Urinary bladder (tissue), 4 donors: Measurements from ENCODE around the gene DOCK6. TPM values are rescaled to one million over a fixed set of nuclear protein-coding genes. Genes with fewer than 3 reads are reported as not detected.
A peak's percentile ranks its signal among the peaks of the same experiment; 100 is the strongest.

Experiments
- DNase-seq: peaks from one replicate; pipeline ENCODE4 v3.0.0-alpha.2; 2015; ENCODE audit errors: extremely low spot score
- H3K27ac ChIP-seq: one replicate; pipeline ENCODE4 v1.5.1; 2013; ENCODE audit warnings: low read depth, mild to moderate bottlenecking, moderate library complexity
- H3K36me3 ChIP-seq: one replicate; pipeline ENCODE4 v1.6.1; 2013; ENCODE audit warnings: mild to moderate bottlenecking, moderate library complexity; ENCODE audit not compliant: insufficient read depth
- H3K4me1 ChIP-seq: one replicate; pipeline ENCODE4 v1.6.1; 2013; ENCODE audit warnings: mild to moderate bottlenecking, moderate library complexity; ENCODE audit not compliant: insufficient read depth
- H3K4me3 ChIP-seq: one replicate; pipeline ENCODE4 v1.5.1; 2013; ENCODE audit warnings: low read depth, low read length
- WGBS: extraction: QIAGEN DNeasy Blood & Tissue Kit; methylation state at CpG from one replicate; pipeline ENCODE4 v1.1.7; 2013; 5-methylcytosine and 5-hydroxymethylcytosine counted together
- polyA plus RNA-seq: library from polyadenylated mRNA; stranded (reverse); fragments of 200-250 nt; gene quantifications from one replicate; pipeline ENCODE4 v1.2.3, GENCODE V29; 2013
- total RNA-seq: library from RNA; depleted of rRNA; stranded (reverse); fragments of >200 nt; gene quantifications from one replicate; pipeline ENCODE4 v1.2.3, GENCODE V29; 2014
- donor health status: healthy with polysubstance abuse.
- donor health status: healthy.

Gene DOCK6
- total and polyA plus RNA-seq, 2 donors: 20.7 to 30.6 TPM

DNA sequence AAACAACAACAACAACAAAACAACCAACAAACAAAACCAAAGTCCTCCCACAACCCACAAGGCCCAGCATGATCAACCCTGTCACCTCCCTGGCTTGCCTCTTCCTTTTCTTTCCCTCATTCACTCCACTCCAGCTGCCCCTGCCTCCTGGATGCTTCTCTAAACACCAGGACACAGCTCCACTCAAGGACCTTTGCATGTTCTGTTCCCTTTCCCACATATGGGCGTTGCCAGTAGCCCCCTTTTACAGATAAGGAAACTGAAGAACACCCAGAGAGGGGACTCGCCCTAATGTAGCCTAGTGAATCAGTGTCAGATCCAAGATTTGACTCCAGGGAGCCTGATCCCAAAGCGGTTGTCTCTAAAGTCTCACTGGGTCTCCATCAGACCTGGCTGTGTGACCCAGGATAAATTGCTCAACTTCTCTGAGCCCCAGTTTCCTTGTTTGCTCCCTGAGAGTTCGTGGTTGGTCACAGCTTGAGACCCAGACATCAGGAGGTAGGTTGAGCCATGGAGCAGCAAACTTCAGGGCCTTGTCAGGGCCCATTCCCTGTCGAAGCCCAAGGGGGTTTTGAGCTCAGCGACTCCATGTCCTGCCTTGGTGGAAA is 3.0 kb upstream of the DOCK6 start:
- no peak overlapping the region for H3K4me3 ChIP-seq
- peaks cover 2% of the 10 kb centered on the region for H3K4me1 ChIP-seq
- no peak for DNase-seq
- peak overlapping the region; percentile 80 for H3K27ac ChIP-seq
- no peaks in the 10 kb centered on the region for H3K36me3 ChIP-seq
- WGBS: 86% methylated on average over 6 of the region's 6 CpGs

DNA sequence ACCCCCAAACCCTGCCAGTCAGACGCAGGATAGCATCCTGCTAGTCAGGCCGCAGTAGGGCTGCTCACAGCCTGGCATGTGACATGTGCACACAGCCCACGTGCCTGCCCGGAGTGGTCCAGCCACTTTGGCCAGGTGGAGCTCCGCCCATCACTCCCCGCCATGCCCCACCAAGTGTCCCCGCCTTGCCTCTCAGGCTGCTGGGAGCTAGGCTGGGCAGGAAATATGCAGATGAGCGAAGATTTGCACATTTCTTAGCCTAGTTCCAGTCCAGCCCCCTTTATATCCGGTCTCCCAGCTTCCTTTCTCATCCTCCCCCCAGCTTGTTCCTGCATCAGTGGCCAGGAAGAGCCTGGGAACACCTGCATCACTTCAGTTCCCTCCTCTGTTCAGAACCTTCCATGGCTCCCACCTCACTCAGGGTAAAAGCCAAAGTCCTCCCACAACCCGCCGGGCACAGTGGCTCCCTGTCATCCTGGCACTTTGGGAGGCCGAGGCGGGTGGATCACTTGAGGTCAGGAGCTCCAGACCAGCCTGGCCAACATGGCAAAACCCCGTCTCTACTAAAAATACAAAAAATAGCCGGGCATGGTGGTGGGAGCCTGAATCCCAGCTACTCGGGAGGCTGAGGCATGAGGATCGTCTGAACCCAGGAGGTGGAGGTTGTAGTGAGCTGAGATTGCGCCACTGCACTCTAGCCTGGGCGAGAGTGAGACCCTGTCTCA is 2.3 kb upstream of the DOCK6 start:
- peaks cover 2% of the 10 kb centered on the region for H3K4me1 ChIP-seq
- H3K4me3 ChIP-seq: no peak overlapping the region
- DNase-seq: no peak
- H3K36me3 ChIP-seq: no peaks in the 10 kb centered on the region
- WGBS: 73% methylated on average over 19 of the region's 19 CpGs
- no peak overlapping the region for H3K27ac ChIP-seq

DNA sequence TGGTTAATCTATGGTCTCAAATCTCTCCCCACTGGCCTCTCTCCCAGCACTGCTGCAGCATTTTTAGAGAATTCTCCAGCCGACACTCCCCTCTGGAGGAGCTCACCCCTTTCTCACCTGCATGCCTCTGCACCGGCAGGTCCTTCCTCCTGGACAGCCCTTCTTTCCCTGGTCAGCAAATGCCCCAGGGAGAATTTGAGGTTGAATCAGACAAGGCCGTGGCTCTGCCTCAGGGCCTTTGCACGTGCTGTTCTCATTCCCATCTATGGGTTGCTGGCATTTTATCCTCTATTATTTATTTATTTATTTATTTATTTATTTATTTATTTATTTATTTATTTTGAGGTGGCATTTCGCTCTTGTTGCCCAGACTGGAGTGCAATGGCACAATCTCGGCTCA is 1.4 kb upstream of the DOCK6 start:
- Histone ChIP-seq H3K4me1 (peaks cover 2% of the 10 kb centered on the region), H3K27ac (no peak overlapping the region), H3K36me3 (no peaks in the 10 kb centered on the region)

DNA sequence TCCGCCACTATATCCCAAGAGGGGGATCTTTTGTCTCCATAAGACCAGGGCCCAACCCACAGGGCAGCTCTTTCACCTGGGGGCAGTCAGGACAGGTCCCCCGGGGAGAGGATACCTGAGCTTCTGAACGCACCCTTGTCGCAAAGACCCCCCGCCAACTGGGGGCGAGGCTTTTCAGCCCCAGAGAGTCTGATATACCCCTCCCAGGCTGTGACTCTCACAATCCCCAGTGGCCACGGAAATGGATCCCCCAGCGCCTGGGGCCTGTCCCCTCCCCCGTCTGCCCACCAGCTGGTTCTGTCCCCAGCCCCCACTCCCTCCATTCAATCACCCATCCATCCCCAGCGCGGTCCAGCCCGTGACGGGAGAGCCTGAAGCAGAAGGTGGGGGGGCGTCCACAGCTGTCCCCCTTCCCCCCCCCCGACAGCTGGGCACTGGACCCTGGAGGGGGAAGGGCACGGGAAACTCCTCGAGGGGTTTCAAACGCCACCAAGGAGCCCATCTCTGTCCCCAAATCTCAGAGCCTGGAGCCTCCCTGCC is 823 bp downstream of the DOCK6 start:
- peak overlapping the region; percentile 51 for H3K27ac ChIP-seq
- no peaks in the 10 kb centered on the region for H3K36me3 ChIP-seq
- no peak for DNase-seq
- peaks cover 2% of the 10 kb centered on the region for H3K4me1 ChIP-seq
- peak overlapping the region; percentile 92 for H3K4me3 ChIP-seq
- 21% methylated on average over 18 of the region's 18 CpGs for WGBS

More for the DNA sequence above, 1.4 kb upstream of the DOCK6 start:
- no peak for DNase-seq
- WGBS: 98% methylated on average over 6 of the region's 6 CpGs
- H3K4me3 ChIP-seq: no peak overlapping the region

DNA sequence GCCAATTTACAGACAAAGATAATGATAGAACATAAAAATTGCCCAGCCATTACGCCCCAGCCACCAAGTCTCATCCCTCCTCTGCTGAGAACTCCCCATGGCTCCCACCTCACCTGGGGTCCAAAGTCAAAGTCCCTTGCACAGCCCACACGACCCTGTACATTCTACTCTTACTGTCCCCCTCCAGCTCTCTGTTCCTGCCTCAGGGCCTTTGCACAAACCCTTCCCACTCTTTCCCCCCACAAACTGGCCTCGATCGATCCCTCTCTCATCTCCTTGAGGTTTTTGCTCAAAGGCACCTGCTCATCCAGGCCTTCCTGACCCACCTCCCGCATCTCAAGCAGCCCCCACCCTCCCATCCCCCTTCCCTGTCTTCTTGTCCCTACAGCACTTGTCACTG is 1.3 kb downstream of the DOCK6 start:
- WGBS: 85% methylated on average over 5 of the region's 5 CpGs
- no peak overlapping the region for H3K27ac ChIP-seq
- H3K36me3 ChIP-seq: no peaks in the 10 kb centered on the region
- DNase-seq: no peak
- no peak overlapping the region for H3K4me3 ChIP-seq
- peaks cover 2% of the 10 kb centered on the region for H3K4me1 ChIP-seq

DNA sequence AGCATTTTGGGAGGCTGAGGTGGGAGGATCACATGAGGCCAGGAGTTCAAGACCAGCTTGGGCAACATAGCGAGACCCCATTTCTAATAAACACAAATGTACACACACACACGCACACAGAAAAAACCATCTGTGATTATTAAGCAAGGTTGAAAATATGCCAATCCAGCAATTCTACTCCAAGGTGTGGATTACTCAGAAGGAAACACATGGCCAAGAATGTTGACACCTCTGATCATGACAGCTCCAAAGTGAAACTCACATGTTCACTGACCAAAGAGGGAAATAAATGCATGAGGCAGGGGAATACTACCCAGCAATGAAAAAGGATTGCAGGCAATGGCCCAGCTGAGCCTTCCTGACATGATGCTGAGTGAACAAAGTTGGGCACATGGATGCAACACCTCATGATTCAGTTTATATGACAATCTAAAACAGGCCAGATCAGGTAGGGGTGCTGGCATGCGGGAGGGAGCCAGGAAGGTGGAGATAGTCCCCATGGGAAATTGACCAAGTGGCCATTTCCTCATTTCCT is 4.4 kb downstream of the DOCK6 start:
- WGBS: 94% methylated on average over 3 of the region's 3 CpGs
- DNase-seq: no peak
- peaks cover 2% of the 10 kb centered on the region for H3K4me1 ChIP-seq
- no peaks in the 10 kb centered on the region for H3K36me3 ChIP-seq
- no peak overlapping the region for H3K27ac ChIP-seq
- H3K4me3 ChIP-seq: no peak overlapping the region

DNA sequence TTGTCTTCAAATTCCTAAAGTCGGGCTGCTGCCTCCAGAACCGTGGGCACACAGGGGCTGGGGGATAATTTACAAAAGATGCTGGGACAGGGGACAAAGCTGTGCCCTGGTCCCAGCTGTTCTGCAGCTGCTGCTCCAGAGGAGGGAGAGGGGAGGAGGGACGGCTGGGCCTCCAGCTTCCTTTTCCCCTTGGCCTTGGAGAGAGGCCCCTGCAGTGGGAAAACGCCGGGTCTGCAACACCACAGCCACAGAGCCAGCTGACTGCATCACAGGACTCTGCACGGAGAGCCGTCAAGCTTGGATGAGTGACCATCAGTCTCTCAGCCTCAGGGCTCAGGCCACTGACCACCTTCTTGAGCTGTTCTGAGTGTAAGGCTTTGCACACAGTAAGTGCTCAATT is 6.1 kb downstream of the DOCK6 start:
- H3K4me1 ChIP-seq: no peaks in the 10 kb centered on the region
- WGBS: 28% methylated on average over 7 of the region's 7 CpGs
- H3K4me3 ChIP-seq: no peak overlapping the region
- no peak for DNase-seq
- no peak overlapping the region for H3K27ac ChIP-seq
- no peaks in the 10 kb centered on the region for H3K36me3 ChIP-seq

DNA sequence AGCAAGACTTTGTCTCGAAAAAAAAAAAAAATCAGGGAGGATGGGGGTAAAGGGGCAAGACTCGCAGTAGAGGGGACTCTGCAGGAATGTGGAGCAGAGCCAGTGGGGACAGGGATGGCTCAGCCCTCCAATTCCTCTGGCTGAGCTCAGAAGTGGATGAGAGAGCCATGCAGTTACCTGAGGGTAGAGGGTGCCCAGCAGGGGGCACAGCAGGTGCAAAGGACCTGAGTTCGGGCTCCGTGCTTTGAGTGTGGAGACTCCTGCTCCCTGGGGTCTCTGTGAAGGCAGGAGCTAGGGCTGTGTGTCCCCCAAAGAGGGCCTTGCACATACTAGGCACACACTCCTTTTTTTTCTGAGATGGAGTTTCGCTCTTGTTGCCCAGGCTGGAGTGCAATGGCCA is 7.7 kb downstream of the DOCK6 start:
- Histone ChIP-seq H3K4me1 (no peaks in the 10 kb centered on the region), H3K36me3 (no peaks in the 10 kb centered on the region), H3K4me3 (no peak overlapping the region), H3K27ac (no peak overlapping the region)
- WGBS: 94% methylated on average over 5 of the region's 5 CpGs
- DNase-seq: no peak

DNA sequence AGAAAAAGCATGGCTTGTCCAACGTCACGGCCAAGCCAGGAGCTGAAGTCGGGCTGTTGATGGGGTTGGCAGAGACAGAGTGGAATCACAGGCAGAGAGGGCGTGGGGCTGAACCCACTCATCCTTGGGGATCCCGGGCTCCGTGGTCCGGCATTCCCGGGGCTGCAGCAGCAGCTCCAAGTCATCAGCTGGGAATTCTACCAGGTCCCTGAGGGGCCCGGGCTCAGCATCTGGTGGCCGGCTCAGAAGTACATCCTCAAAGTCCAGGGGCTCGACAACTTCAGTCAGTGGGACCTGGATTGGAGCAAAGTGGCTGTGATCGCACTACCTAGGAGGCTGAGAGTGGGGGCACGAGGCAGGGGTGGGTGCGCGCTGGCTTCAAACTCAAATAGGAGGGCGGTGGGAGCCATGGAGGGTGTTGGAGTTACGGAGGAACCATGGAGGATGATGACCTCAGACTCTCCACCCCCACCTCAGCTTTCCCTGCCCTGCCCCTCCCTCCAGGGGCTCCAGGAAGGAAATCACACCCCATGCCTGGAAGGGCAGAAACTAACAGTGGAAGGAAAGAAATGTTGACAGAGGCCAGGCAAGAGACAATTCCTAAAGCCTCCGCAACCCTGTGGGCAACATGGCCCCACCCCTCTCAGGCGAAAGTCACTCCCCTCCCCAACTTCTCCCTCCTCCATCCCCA is 9.5 kb downstream of the DOCK6 start:
- 85% methylated on average over 19 of the region's 19 CpGs for WGBS
- Histone ChIP-seq H3K4me1 (no peaks in the 10 kb centered on the region), H3K27ac (no peak overlapping the region), H3K4me3 (no peak overlapping the region), H3K36me3 (no peaks in the 10 kb centered on the region)
- no peak for DNase-seq

DNA sequence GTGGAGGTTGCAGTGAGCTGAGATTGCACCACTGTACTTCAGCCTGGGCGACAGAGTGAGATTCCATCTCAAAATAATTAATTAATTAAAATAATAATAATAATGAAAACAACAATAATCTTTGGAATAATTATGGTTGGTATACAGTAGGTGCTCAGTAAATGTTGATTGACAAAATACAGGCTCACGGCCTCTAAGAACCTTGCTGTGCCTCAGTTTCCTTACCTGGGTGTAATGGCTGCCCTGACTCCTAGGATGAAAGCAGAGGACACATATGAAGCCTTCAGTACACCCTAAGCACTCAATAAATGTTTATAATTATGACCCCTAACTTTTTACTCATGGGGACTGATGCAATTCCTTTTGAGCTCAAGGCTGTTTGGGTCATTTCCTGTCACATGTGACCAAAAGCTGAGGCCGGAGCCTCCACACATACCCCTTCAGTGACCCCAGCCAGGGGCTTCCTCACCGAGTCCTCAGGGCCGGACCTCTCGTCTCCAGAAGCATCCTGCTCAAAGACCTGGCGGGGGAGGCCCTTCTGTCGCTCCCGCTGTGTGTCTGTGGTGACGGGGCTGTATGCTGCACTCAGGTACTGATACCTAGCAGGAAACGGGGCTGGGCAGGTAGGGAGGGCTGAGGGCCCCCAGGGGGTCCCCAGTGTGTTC is 10.5 kb downstream of the DOCK6 start:
- WGBS: 85% methylated on average over 11 of the region's 11 CpGs
- H3K4me3 ChIP-seq: no peak overlapping the region
- H3K4me1 ChIP-seq: no peaks in the 10 kb centered on the region
- H3K36me3 ChIP-seq: no peaks in the 10 kb centered on the region
- no peak overlapping the region for H3K27ac ChIP-seq
- no peak for DNase-seq

DNA sequence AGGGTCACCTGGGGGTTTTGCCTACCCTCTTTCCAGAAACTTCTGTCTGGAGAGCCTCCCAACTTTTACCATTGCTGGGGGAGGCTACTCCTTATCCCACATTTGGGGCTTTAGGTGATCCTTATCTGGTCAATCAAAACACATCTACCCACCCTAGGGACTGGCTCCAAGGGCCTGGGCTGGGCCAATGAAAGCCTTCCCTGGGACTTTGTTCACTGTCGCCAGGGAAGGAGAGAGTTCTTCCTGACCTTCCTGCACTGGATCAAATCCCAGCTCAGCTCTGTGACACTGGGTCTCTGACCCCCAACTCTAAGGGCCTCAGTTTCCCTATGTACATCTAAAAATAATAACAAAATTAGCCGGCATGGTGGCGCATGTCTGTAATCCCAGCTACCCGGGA is 11.1 kb downstream of the DOCK6 start:
- WGBS: 97% methylated on average over 4 of the region's 4 CpGs
- H3K4me1 ChIP-seq: no peaks in the 10 kb centered on the region
- no peak overlapping the region for H3K27ac ChIP-seq
- H3K4me3 ChIP-seq: no peak overlapping the region
- no peak for DNase-seq
- H3K36me3 ChIP-seq: no peaks in the 10 kb centered on the region

DNA sequence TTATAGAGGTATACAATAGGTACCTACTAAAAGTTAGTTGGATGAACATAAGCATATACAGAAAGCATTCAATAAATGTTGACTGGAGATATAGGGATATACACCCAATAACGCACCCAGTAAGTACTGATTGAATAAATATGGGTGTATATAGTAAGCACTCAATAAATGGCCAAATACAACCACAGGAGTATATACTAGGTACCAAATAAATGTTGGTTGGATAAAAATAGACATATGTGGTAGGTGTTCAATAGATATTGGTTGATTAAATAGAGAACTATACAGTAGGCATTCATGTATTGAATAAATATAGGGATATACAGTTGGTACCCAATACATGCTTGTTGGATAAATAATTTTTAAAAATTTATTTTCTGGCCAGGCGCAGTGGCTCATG is 13.5 kb downstream of the DOCK6 start:
- H3K27ac ChIP-seq: no peak overlapping the region
- no peak for DNase-seq
- H3K4me1 ChIP-seq: no peaks in the 10 kb centered on the region
- no peak overlapping the region for H3K4me3 ChIP-seq
- no peaks in the 10 kb centered on the region for H3K36me3 ChIP-seq
- WGBS: 95% methylated on average over 2 of the region's 2 CpGs

DNA sequence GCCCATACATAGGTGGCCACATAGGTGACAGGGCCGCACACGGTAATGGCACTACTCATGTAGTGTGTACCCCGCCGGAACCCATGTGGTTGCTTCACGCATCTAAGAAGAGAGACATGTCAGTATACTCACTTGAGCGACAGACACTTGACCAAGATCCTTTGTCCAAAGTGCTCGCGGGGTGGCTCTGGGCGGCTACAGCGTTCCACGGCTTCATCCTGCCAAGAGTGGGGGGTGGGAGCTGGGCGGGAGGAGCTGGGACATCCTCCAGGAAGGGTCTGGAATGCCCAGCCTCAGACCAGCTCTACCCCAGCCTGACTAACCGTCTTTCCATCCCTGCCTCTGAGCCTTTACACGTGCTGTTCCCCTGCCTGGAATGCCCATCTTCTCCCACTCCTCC is 14.4 kb downstream of the DOCK6 start:
- H3K36me3 ChIP-seq: no peaks in the 10 kb centered on the region
- no peak overlapping the region for H3K4me3 ChIP-seq
- no peak overlapping the region for H3K27ac ChIP-seq
- no peaks in the 10 kb centered on the region for H3K4me1 ChIP-seq
- WGBS: 79% methylated on average over 14 of the region's 14 CpGs
- no peak for DNase-seq
